Daoy (cell line): Measurements from ENCODE around the gene SPATA46. TPM values are rescaled to one million over a fixed set of nuclear protein-coding genes. Genes with fewer than 3 reads are reported as not detected.

ENCODE experiments used
- total RNA-seq: library from RNA; depleted of rRNA; stranded (reverse); fragments of >200 nt; shearing (Covaris generic); gene quantifications from 2 replicates; pipeline ENCODE4 v1.2.3, GENCODE V29; 2014; rRNA removed

Gene SPATA46
- total RNA-seq, 1 experiment from 2014 or later = not detected

Other genes starting within 250 kb of the SPATA46 start
- gene C1orf226, start 4.9 kb upstream of the SPATA46 start, total RNA-seq = 2.5 TPM in 1 of 2 replicates, not detected in the other
- gene SH2D1B, start 35.3 kb upstream of the SPATA46 start, total RNA-seq = 0.06 and 1.1 TPM in 2 replicates
- gene UHMK1, start 121.0 kb upstream of the SPATA46 start, total RNA-seq = 92.7 and 94.6 TPM in 2 replicates
- 237 and 248 TPM in 2 replicates for gene UAP1, start 184.9 kb upstream of the SPATA46 start, total RNA-seq